GM21360 (cell line): ENCODE measurements around the gene DMTF1.
"Not testable (repeated sequence)": the region's sequence is repeated elsewhere in the genome, so short reads cannot be mapped to it uniquely, and the experiment has no call there.

Experiments used
- ATAC-seq: cut with Tn5 transposase; IDR thresholded peaks from one replicate; pipeline ENCODE4 v1.9.1; 2021; ENCODE audit warnings: mild to moderate bottlenecking, moderate library complexity; ENCODE audit not compliant: unreplicated experiment

The DMTF1 gene

GRCh38 chr7:87220026-87220733 is 67.9 kb downstream of the DMTF1 start:
- peak; percentile 34 for ATAC-seq

- no peak for ATAC-seq
Measured at GRCh38 chr7:87220734-87221215, 68.5 kb downstream of the DMTF1 start.

DNA sequence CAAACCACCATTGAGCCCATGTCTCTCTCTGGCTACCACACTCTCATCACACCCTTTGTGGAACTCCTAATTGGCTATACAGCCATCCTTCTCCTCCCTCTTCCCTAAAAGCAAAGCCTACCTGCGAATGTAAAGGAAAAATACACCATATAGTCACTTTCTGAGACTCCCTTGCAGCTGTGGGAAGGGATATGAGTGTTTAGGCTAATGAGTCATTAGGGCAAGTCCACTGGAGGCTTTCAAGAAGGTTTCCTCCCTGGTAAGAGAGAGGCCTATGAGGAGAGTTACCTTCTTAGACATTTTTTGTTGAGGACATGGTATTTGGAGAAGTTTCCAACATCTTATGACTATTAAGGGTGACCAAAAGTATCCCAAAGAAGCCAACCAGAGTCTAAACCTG is 71.4 kb downstream of the DMTF1 start:
- no peak for ATAC-seq

DNA sequence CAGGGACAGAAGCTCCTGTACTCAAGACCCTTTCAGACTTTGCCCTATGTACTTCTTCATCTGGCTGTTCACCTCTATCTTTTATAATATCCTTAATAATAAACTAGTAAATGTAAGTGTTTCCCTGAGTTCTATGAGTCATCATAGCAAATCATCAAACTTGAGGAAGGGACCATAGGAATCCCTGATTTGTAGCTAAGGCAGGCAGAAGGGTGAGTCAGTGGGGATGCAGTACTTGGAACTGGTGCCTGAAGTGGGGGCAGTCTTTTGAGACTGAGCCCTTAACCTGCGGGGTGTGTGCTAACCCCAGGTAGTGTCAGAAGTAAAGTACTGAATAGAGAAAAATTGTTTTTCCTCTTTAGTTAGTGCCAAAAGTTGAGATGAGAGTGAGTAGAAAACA is 73.4 kb downstream of the DMTF1 start:
- ATAC-seq, result no peak

- no peak for ATAC-seq
Measured at GRCh38 chr7:87226495-87226894, 74.2 kb downstream of the DMTF1 start.

- no peak for ATAC-seq
Measured at GRCh38 chr7:87231258-87231657, 79.0 kb downstream of the DMTF1 start.

GRCh38 chr7:87231711-87232110 is 79.5 kb downstream of the DMTF1 start:
- ATAC-seq, result no peak

DNA sequence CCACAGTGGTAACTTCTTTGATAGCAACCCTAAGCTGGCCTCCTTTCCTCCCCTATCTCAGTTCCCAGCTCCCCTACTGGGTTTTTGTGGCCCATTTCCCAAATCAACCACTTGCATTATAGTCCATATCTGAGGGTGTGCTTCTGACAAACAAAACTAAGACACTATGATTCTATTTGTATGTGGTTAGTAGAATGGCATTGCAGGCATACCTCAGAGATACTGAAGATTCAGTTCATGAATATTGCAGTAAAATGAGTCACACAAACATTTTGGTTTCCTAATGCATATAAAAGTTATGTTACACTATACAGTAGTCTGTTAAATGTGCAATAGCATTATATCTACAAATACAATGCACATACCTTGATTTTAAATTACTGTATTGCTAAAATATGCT is 82.7 kb downstream of the DMTF1 start:
- ATAC-seq, result no peak

GRCh38 chr7:87238464-87239051 is 86.3 kb downstream of the DMTF1 start:
- not testable (repeated sequence) for ATAC-seq

DNA sequence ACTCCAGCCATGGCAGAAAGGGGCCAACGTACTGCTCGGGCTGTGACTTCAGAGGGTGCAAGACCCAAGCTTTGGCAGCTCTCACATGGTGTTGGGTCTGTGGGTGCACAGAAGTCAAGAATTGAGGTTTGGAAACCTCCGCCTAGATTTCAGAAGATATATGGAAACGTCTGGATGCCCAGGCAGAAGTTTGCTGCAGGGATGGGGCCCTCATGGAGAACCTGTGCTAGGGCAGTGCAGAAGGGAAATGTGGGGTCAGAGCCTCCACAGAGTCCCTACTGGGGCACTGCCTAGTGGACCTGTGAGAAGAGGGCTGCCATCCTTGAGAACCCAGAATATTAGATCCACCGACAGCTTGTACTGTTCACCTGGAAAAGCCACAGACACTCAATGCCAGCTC is 93.4 kb downstream of the DMTF1 start:
- ATAC-seq, result not testable (repeated sequence)
